Lung microvascular endothelial cell (primary cell): ENCODE data around the gene ZC2HC1C. TPM values are rescaled to one million over a fixed set of nuclear protein-coding genes. Genes with fewer than 3 reads are reported as not detected.
"Not testable (repeated sequence)": the region's sequence is repeated elsewhere in the genome, so short reads cannot be mapped to it uniquely, and the experiment has no call there.

ENCODE experiments used
- DNase-seq, 2 donors: peaks; one replicate each; pipeline versions ENCODE4 v3.0.0 to v3.0.0-alpha.2; 2010; ENCODE audit warnings: low read depth in 2 of 2
- total RNA-seq: library from RNA; depleted of rRNA; stranded (reverse); fragments of >200 nt; gene quantifications from 2 replicates; pipeline ENCODE4 v1.2.1, GENCODE V29; 2014

The ZC2HC1C gene
- total RNA-seq, 1 donor from 2014 or later = 0.40 TPM

DNA sequence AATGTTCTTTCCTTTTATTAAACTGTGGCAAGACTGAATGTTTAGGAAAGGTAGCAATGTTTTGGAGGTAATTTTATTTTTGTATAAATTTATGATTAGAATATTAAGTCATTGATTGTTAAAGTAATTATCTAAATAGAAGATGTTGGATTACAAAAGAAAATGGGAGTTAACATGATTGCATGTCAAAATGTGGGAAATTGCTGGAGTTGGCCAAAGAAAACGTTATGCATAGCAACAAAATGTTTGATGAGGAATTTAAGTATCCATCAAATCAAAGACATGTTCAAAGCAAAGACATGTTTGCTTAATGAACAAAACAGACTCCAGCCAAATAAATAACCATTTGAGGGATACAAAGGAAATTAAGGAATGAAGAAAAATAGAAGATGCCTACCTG lies 15.0 kb upstream of the ZC2HC1C start:
- peak in 1 of 2 donors; percentile 35 for DNase-seq

DNA sequence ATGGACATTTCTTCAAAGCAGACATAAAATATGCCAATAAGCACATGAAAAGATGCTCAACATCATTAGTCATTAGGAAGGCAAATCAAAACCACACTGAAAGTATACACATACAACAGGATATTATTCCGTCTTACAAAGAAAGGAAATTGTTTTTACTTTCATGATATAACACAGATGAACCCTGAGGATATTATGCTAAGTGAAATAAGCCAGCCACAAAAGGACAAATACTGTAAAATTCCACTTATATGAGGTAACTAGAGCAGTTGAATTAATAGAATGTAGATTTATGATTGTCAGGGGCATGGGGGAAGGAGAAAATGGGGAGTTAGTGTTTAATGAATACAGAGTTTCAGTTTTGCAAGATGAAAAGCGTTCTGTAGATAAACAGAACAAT lies 9.8 kb upstream of the ZC2HC1C start:
- DNase-seq = peak in 1 of 2 donors; percentile 69

GRCh38 chr14:75060420-75060819 lies 9.0 kb upstream of the ZC2HC1C start:
- no peak for DNase-seq

- no peak for DNase-seq
Observed at GRCh38 chr14:75063013-75063412, 6.4 kb upstream of the ZC2HC1C start.

DNA sequence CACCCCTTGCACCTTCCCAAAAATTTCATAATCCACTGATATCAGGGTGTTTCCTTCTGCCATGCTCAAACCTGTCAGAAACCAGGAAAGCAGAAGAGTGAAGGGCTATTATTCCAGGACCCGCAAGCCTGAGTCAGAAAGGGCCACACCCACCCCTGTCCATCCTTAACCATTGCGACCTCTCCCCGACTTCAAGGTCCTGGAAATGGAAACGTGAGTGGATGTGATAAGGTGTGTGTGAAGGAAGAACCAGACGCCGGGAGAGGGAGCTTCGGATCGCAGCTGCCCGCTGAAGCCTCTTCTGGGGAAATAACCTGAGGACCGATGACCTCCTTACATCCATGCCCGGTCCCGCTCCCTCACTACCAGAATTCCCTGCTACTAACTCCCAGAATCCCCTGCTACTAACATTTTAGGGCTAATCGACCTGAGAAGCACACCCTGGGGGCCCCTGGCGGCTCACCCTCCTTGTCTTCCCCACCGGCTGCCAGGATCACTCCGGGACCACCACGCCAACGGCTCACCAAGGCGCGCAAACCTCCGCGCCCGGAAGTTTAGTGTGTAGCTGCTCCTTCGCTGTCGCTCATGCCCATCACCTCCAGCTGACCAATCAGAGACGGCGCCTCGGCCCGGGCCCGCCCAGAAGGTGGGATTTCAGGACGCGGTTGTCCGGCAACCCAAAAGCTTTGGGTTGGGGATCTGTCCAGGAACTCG lies 5.8 kb upstream of the ZC2HC1C start, which contains the start of gene ACYP1:
Gene ACYP1, minus strand, starts transcription at position 534 of the 714 bp plus-strand sequence. Its CDS starts 471 bp downstream, at position 63.
- peak; percentile 90 to 91 for DNase-seq

DNA sequence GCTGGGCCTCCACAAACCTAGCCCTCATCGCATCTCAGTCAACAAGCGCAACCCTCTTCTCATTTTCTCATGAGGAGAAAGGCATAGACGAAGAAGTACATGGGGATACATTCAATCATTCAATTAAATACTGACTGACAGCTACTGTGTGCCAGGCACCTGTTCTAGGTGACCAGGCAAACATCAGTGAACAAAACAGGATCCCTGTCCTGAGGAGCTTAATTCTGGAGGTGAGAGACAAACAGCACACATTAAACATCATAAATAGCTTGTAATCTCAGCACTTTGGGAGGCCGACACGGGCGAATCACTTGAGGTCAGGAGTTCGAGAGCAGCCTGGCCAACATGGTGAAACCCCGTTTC lies 5.3 kb upstream of the ZC2HC1C start:
- DNase-seq = no peak

- no peak for DNase-seq
Observed at GRCh38 chr14:75066691-75067090, 2.8 kb upstream of the ZC2HC1C start.

- no peak for DNase-seq
Observed at GRCh38 chr14:75067212-75067611, 2.2 kb upstream of the ZC2HC1C start.

DNA sequence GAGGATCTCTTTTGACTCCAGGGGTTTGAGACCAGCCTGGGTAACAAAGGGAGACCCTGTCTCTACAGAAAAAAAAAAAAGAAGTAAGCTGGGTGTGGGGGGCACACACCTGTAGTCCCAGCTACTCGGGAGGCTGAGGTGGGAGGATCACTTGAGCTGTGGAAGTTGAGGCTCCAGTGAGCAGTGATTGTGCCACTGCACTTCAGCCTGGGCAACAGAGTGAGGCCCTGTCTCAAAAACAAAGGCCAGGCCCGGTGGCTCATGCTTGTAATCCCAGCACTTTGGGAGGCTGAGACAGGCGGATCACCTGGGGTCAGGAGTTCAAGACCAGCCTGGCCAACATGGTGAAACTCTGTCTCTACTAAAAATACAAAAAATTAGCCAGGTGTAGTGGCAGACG lies 1.7 kb upstream of the ZC2HC1C start:
- not testable (repeated sequence) for DNase-seq

- DNase-seq = no peak
Observed at GRCh38 chr14:75068294-75069120, 934 bp upstream of the ZC2HC1C start.

DNA sequence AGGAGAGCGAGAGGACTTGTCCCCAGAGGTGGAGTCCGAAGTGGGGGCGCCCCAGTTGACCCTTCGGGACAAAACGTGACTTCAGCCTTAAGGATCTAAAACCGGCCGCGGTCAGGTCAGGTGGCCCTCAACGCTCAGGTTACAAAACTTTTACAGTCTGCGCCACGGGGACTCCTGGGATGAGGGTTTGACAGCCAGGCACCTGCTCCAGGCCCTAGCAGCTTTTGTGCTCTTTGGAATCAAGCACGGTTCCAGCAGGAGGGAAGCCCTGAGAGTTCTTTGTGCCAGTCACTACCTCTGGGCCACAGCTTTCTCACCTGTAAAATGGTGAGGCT lies 337 bp downstream of the ZC2HC1C start:
- no peak for DNase-seq

DNA sequence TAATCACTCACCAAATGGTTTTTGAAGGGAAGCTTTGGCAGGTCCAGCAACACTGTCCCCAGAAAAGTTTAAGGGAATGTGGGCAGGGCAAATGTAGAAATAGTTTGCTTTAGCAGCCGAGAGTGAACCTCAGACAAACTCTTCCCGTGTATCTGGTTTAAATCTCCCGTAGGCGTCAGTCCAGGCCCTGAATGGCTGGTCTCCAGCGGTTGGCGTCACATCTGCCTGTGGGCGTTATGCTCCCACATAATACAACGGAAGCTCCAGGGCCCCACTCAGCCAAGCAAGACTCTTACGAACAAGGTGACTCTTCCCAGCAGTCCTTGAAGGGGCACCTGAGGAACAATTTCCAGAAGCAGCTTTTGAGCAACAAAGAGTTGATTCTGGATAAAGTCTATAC lies 942 bp downstream of the ZC2HC1C start:
- DNase-seq = no peak

GRCh38 chr14:75077794-75078193 lies 8.4 kb downstream of the ZC2HC1C start:
- DNase-seq = no peak

DNA sequence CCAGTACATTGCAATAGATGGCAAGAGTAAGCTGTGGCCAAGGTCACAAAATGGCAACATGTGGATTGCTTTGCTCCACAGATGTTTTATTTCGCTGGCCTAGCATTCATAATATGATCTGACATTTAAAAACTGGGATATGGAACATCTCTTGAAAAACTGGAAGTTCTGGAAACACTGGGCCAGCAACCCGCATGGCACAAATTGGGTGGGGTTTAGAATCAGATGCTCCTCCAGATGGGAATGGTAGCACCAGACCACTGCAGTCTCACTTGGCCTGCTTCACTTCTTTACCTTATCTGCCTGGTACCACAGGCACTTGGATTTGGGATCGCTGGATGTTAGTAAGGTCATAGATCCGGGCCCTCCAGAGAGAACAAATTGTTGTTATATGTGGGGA lies 10.1 kb downstream of the ZC2HC1C start:
- no peak for DNase-seq

DNA sequence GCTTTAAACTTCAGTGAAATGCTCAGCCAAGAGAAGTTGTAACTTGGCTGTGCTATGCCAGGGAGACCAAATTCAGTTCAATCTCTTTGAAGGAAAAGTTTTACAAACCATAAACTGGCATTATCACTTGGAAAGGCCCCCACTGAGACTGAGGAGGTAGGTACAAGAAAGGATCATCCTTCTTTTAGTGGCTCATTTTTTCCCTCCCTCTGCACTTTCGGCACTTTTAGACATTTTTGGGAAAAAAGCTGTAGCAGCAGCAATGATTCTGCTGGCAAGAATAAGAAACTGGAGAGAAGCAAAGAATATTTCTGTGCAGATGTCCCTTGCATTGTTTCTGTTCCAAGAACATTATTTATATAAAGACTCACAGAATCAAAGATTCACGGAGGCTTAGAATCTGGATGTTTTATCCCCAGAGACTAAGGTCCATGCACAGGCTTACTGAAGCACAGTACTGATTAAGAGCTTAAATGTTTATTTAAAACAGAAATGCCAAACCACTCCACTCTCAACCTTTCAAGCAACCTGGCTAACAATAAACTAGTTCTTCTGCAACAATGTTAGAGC lies 12.3 kb downstream of the ZC2HC1C start:
- no peak for DNase-seq

DNA sequence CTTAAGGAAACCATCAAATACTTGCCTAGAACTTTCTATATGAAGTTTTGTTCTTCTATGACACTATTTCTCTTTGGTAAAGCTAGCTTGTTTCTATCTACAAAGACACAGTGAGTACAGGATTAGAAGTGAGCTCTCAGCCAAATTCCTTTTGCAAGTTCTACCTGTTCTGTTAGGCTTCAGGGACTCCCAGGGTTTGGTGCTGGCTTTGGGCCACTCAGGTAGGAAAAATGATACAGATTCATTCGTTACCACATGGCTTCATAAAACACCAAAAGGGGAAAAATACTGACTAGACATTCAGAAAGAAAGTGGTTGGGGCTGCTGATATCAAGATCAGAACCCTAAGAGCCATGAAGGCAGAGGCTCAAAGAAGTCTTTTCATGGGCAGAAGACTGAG lies 13.8 kb downstream of the ZC2HC1C start:
- no peak for DNase-seq

GRCh38 chr14:75084513-75084912 lies 15.1 kb downstream of the ZC2HC1C start:
- peak; percentile 26 to 55 for DNase-seq

GRCh38 chr14:75088153-75088552 lies 18.7 kb downstream of the ZC2HC1C start:
- no peak for DNase-seq

DNA sequence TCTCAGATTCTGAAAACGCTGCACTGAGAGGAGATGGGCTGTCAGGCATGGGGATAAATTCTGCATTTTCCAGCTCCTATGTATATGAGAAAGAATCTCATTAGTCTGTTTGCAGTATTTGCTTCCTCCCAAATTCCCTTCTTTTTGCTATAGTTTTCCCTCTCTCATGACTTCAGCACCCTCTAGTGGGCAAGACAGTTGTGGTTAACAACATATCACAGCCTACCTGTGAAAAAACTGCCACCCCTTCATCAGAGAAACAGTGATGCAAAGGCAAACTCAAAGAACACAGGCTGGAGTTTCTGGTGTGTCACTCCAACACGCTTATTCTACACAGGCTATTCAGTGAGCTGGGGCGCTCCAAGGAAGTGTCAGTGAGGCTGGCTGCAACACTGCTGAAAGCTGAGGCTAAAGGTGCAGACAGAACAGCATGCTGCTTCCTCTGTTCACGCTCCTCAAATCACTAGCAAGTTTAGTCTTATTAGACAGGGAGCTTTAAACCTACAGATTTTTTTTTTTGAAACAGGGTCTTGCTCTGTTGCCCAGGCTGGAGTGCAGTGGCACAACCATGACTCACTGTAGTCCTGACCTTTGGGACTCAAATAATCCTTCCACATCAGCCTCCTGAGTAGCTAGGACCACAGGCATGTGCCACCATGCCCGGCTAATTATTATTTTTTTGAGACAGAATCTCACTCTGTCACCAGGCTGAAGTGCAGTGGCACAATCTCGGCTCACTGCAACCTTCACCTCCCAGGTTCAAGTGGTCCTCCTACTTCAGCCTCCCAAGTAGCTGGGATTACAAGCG lies 19.3 kb downstream of the ZC2HC1C start:
- peak; percentile 72 to 79 for DNase-seq

- peak in 1 of 2 donors; percentile 40 for DNase-seq
Observed at GRCh38 chr14:75090353-75090752, 20.9 kb downstream of the ZC2HC1C start.

DNA sequence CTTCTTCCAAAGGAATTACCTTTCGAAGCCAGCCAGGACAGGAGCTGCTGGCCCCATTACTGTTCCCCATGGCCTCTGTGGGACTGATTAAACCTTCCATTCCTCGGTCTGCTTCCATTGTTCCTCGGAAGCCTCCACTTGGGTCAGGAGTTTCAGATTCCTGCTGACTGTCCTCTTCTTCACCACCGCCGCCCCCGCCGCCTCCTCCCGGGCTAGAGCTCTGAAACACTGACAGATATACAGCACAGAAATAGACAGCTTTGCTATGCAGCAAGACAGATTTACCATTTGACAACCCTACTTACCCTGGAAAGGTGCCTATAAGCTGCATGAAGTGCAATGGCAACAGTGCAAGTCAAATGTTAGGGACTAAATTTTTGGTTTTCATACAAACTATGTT lies 21.8 kb downstream of the ZC2HC1C start:
- DNase-seq = no peak

- DNase-seq = no peak
Observed at GRCh38 chr14:75092698-75093097, 23.3 kb downstream of the ZC2HC1C start.
